Measurements from ENCODE around the gene IGSF23.

The IGSF23 gene

GRCh38 chr19:44572581-44572900 is 40.8 kb upstream of the IGSF23 start:
- TF ChIP-seq CTCF (IDR thresholded peaks at IDR 0.05; ENCODE audit: extremely low read depth, insufficient read depth, missing control alignments) = no peak
- DNase-seq (ENCODE audit: low spot score) = no peak
- in situ Hi-C loops (cut with MboI; ENCODE audit: low pct_unique_long_range_greater_than_20kb, low sequenced_read_pairs, unreplicated experiment) = no loop called here

DNA sequence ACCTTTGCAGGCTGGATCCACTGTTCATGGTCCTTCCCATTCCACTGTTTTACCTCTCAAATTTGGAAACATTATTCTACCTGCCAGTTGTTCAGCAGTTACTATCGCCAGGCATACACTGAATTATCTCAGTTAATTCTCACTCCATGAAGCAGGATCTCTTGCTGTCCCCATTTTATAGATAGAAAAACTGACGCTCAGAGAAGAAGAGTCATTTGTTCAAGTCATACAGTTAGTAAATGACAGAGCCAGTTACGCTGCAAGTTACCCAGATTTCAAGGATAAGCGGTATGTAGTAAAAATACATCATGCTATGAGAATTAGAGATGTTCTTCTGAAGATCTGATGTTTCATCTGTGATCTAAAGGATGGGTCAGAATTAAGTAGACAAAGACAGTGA is 40.2 kb upstream of the IGSF23 start:
- in situ Hi-C loops (cut with MboI; ENCODE audit: low pct_unique_long_range_greater_than_20kb, low sequenced_read_pairs, unreplicated experiment) = no loop called here
- no peak for DNase-seq (ENCODE audit: low spot score)
- no peak for TF ChIP-seq CTCF (IDR thresholded peaks at IDR 0.05; ENCODE audit: extremely low read depth, insufficient read depth, missing control alignments)

DNA sequence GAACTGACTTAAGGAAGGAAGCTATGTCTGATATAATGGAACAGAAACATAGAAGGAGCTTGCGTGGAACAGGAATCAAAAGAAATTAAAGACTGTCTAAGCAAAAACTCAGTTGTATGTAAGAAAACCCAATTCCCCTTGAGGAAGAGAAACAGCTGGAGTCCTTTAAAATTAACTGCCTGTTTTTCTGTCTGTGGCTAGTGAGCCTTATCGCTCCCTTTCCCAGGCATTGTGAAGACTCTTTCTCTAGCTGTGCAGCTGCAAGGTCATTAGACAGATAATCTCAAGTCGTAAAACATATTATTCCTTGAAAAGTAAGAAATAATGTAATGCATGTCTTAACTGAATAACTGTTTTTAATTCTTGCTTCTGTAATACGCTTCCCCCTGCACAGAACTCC is 39.7 kb upstream of the IGSF23 start:
- in situ Hi-C loops (cut with MboI; ENCODE audit: low pct_unique_long_range_greater_than_20kb, low sequenced_read_pairs, unreplicated experiment) = no loop called here
- TF ChIP-seq CTCF (IDR thresholded peaks at IDR 0.05; ENCODE audit: extremely low read depth, insufficient read depth, missing control alignments) = no peak
- no peak for DNase-seq (ENCODE audit: low spot score)

DNA sequence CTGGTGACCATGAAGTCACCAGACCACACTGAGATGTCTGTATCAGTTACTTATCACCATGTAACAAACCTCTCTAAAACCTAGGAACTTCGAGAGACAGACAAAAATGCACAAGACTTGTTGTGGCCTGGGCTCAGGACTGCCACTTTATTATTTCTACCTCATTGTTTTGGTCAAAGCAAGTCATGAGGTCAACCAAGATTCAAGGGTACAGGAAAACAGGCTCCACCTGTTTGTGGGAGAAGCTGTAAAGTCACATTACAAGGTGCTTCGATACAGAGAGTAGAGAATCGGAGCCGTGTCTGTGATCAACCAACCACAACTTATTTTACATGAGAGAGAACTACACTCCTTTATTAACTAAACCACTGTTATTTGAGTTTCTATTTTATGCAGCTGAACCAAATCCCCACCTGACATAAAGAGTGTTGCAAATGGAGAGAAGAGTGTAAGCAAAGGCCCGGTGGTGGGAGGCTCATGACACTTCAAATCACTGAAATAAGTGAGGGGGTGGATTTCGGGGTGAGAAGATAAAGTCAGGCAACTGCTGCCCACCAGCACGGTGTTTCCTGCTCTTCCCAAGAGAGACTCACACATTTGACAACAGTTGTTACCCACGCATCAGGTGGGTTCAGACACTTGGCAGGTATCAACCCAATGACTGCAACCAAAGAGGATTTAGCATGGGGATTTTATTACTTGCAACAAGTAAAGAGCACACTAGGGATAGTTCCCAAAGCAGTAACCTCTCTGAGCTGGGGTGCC is 39.0 kb upstream of the IGSF23 start:
- in situ Hi-C loops (cut with MboI; ENCODE audit: low pct_unique_long_range_greater_than_20kb, low sequenced_read_pairs, unreplicated experiment) = no loop called here
- TF ChIP-seq CTCF (IDR thresholded peaks at IDR 0.05; ENCODE audit: extremely low read depth, insufficient read depth, missing control alignments) = no peak
- DNase-seq (ENCODE audit: low spot score) = no peak

DNA sequence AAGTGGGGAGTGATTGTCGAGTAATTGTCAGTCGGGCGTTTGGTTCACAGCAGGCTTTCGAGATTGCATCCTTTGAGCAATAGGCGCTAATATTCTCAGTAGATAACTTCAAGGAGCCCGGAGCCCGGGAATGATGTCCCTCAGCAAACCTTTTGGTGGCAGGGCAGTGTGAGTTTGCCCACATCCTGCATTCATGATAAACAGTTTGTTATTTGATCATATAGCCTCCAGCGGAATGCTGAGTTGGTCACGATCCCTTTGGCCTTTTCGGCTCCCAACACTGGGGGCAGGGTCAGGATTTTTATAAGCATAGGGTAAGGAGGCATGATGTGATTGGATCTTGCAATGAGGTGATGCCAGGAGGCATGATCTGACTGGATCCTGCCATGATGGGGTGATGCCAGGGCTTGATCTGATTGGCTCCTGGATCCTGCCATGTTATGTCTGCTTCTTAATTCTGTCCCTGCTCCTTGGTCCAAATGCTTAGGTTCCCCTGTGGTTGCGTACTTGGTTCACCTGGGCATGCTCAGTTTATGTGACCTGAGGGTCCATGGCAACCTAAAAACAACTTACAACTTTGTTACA is 38.2 kb upstream of the IGSF23 start:
- in situ Hi-C loops (cut with MboI; ENCODE audit: low pct_unique_long_range_greater_than_20kb, low sequenced_read_pairs, unreplicated experiment) = no loop called here
- no peak for TF ChIP-seq CTCF (IDR thresholded peaks at IDR 0.05; ENCODE audit: extremely low read depth, insufficient read depth, missing control alignments)
- no peak for DNase-seq (ENCODE audit: low spot score)

DNA sequence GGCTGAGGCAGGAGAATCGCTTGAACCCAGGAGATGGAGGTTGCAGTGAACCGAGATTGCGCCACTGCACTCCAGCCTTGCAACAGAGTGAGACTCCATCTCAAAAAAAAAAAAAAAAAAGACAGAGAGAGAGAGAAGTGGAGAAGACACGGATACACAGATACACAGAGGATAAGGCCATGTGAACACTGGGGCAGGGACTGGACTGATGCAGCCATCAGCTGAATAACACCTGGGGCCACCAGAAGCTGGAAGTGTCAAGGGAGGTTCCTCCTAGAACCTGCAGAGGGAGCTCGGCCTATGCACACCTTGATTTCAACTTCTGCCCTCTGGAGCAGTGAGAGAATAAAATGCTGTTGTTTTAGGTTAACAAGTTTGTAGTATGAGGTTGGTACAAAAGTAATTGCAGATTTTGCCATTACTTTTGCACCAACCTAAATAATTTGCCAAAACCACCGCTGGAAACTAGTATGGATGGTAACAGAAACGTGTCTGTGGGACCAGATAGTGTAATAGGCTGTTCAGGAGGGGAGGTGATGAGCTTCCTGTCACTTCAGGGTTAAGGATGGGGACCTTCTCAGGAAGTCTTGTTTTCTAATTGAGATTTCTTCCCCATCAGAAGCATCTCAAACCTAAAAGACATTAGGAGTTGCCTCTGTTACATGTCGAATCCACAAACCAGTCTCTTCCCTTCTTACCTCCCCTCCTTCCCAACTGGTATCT is 36.4 kb upstream of the IGSF23 start:
- no peak for DNase-seq (ENCODE audit: low spot score)
- TF ChIP-seq CTCF (IDR thresholded peaks at IDR 0.05; ENCODE audit: extremely low read depth, insufficient read depth, missing control alignments) = peak; percentile 57
- in situ Hi-C loops (cut with MboI; ENCODE audit: low pct_unique_long_range_greater_than_20kb, low sequenced_read_pairs, unreplicated experiment) = no loop called here

Measured in GM13977 (cell line).